HepG2 (cell line): ENCODE measurements around the gene C19orf85. TPM values are rescaled to one million over a fixed set of nuclear protein-coding genes. Genes with fewer than 3 reads are reported as not detected.

ENCODE experiments used
- ATAC-seq: fragments of 200-7000 bp; cut with Tn5 transposase; 3 replicates; pipeline ENCODE4 v1.9.1; 2020; ENCODE audit warnings: mild to moderate bottlenecking, moderate library complexity
- BruUV-seq: library from RNA; stranded (reverse); fragments of 400-500 nt; replicated peaks from 2 replicates; lab custom pipeline; 2021; lab: Mats Ljungman, UMichigan
- CTCF ChIA-PET: fragments of 300-600 bp; formaldehyde crosslinking; extraction: SDS; loops from one replicate; lab custom pipeline; 2021; ENCODE audit warnings: low total read pairs, inconsistent platforms, low intra/inter-chr PET ratio; lab: Yijun Ruan, JAX
- POLR2A ChIA-PET: fragments of 350-600 bp; sonication (Branson Sonifier 250); formaldehyde crosslinking; loops from one replicate; lab custom pipeline; 2020; ENCODE audit warnings: antibody characterized with exemption, inconsistent platforms; lab: Yijun Ruan, JAX
- DNase-seq: peaks from one replicate; pipeline ENCODE4 v3.0.0-alpha.2; 2015; ENCODE audit warnings: low spot score
- FAIRE-seq: peaks from 3 replicates; lab custom pipeline; 2011; peaks lifted over from hg19 to GRCh38; lab: Jason Lieb, UNC
- H2AFZ ChIP-seq: one replicate; pipeline ENCODE4 v1.6.1; 2011; ENCODE audit warnings: low read length, inconsistent platforms
- H3K27ac ChIP-seq: fragments of 300-600 bp; 3 replicates; pipeline ENCODE4 v1.8.0; 2011; ENCODE audit warnings: mixed run types, mild to moderate bottlenecking, mixed read lengths, low read length, inconsistent platforms; ENCODE audit not compliant: insufficient read depth; ENCODE audit errors: extremely low read length
- H3K27me3 ChIP-seq, 2 experiments: fragments of 200-600 bp in 1 of 2; 2 replicates in 1 of 2; 3 replicates in 1 of 2; pipeline versions ENCODE4 v1.6.0 to v1.8.0; 2011; ENCODE audit warnings: low read length in 2 of 2, mild to moderate bottlenecking in 2 of 2, moderate library complexity in 2 of 2, inconsistent platforms in 1 of 2; ENCODE audit not compliant: insufficient read depth in 2 of 2, control insufficient read depth in 1 of 2
- H3K36me3 ChIP-seq, 2 experiments: fragments of 200-600 bp in 1 of 2; replicated peaks in 1 of 2; 2 replicates in 1 of 2; 3 replicates in 1 of 2; pipeline versions ENCODE4 v1.5.1 to v1.8.0; 2011; ENCODE audit warnings: low read length in 2 of 2, inconsistent platforms in 1 of 2; ENCODE audit not compliant: insufficient read depth in 2 of 2, control insufficient read depth in 1 of 2
- H3K4me1 ChIP-seq: 2 replicates; pipeline ENCODE4 v1.5.1; 2012; ENCODE audit warnings: low read length, inconsistent platforms; ENCODE audit not compliant: insufficient read depth
- H3K4me2 ChIP-seq: 2 replicates; pipeline ENCODE4 v1.6.0; 2011; ENCODE audit warnings: low read depth, low read length, inconsistent platforms
- H3K4me3 ChIP-seq, 3 experiments: fragments of 200-600 bp in 1 of 3; sonication (generic), shearing (Covaris generic) in 1 of 3; replicated peaks in 1 of 3; 2 replicates each; pipeline ENCODE4 v1.5.1; 2011 to 2016; ENCODE audit warnings: low read length in 3 of 3, inconsistent platforms in 2 of 3, low read depth in 2 of 3, mild to moderate bottlenecking in 2 of 3, control low read depth in 1 of 3, mixed read lengths in 1 of 3; ENCODE audit not compliant: insufficient read depth in 1 of 3
- H3K79me2 ChIP-seq: one replicate; pipeline ENCODE4 v1.6.1; 2011; ENCODE audit warnings: low read length, inconsistent platforms; ENCODE audit not compliant: insufficient read depth
- H3K9ac ChIP-seq: 2 replicates; pipeline ENCODE4 v1.6.0; 2011; ENCODE audit warnings: mild to moderate bottlenecking, low read depth, low read length, inconsistent platforms; ENCODE audit not compliant: insufficient read depth
- H3K9me3 ChIP-seq: 2 replicates; pipeline ENCODE4 v1.5.1; 2012; ENCODE audit warnings: mild to moderate bottlenecking, low read length
- H4K20me1 ChIP-seq: 2 replicates; pipeline ENCODE4 v1.6.0; 2011; ENCODE audit warnings: inconsistent platforms, mild to moderate bottlenecking, low read length, moderate library complexity; ENCODE audit not compliant: insufficient read depth
- FOXK1 ChIP-seq: sonication (generic); formaldehyde crosslinking; IDR thresholded peaks from 2 replicates; pipeline ENCODE4 v1.4.0; 2020; ENCODE audit warnings: low read depth, missing genetic modification reagents, borderline replicate concordance
- GABPA ChIP-seq, 2 experiments: IDR thresholded peaks; 2 replicates each; pipeline ENCODE4 v1.6.1; 2011 to 2016; ENCODE audit warnings: low read depth in 2 of 2, low read length in 1 of 2, missing biosample characterization in 1 of 2, missing genetic modification characterization in 1 of 2
- HOXD1 ChIP-seq: sonication (generic); formaldehyde crosslinking; IDR thresholded peaks from 2 replicates; pipeline ENCODE4 v1.5.0; 2020; ENCODE audit warnings: missing genetic modification reagents
- MIXL1 ChIP-seq: IDR thresholded peaks from 2 replicates; pipeline ENCODE4 v1.6.1; 2016
- PAWR ChIP-seq: sonication (generic); formaldehyde crosslinking; IDR thresholded peaks from 2 replicates; pipeline ENCODE4 v1.4.0; 2020; ENCODE audit warnings: missing genetic modification reagents, mild to moderate bottlenecking, borderline replicate concordance
- RBFOX2 ChIP-seq: fragments of 200-400 bp; formaldehyde crosslinking; IDR thresholded peaks from 2 replicates; pipeline ENCODE4 v1.6.1; 2017; ENCODE audit warnings: low read depth, mild to moderate bottlenecking, low read length
- SATB2 ChIP-seq: sonication (generic); formaldehyde crosslinking; IDR thresholded peaks from 2 replicates; pipeline ENCODE4 v1.5.0; 2020; ENCODE audit warnings: missing genetic modification reagents
- ZNF383 ChIP-seq: sonication (generic); formaldehyde crosslinking; IDR thresholded peaks from 2 replicates; pipeline ENCODE4 v1.4.0; 2020; ENCODE audit warnings: missing genetic modification reagents, mild to moderate bottlenecking, borderline replicate concordance
- ZNF441 ChIP-seq: sonication (generic); formaldehyde crosslinking; IDR thresholded peaks from 2 replicates; pipeline ENCODE4 v1.7.0; 2021; ENCODE audit warnings: missing genetic modification reagents, borderline replicate concordance
- ZNF446 ChIP-seq: sonication (generic); formaldehyde crosslinking; IDR thresholded peaks from 2 replicates; pipeline ENCODE4 v1.5.0; 2020; ENCODE audit warnings: mild to moderate bottlenecking, missing genetic modification reagents
- ZNF558 ChIP-seq: sonication (generic); formaldehyde crosslinking; IDR thresholded peaks from 2 replicates; pipeline ENCODE4 v1.9.0; 2022; ENCODE audit warnings: mild to moderate bottlenecking, missing genetic modification reagents, borderline replicate concordance
- ZSCAN9 ChIP-seq: IDR thresholded peaks from 2 replicates; pipeline ENCODE4 v1.6.1; 2016; ENCODE audit warnings: borderline replicate concordance
- ZZZ3 ChIP-seq: sonication (generic); formaldehyde crosslinking; IDR thresholded peaks from 2 replicates; pipeline ENCODE4 v1.4.0; 2020; ENCODE audit warnings: missing genetic modification reagents, mild to moderate bottlenecking, borderline replicate concordance
- whole genome bisulfite sequencing: methylation state at CpG from one replicate; pipeline ENCODE4 v1.1.6; 2017; ENCODE audit warnings: low lambda C conversion rate; 5-methylcytosine and 5-hydroxymethylcytosine counted together
- in situ Hi-C: cut with HindIII; loops from 2 replicates; pipeline ENCODE4 v1.10.0; 2017; ENCODE audit warnings: low pct_unique_long_range_greater_than_20kb; ENCODE audit not compliant: extremely low pct_ligation_motif_present
- intact Hi-C: fragments of 100-400 bp; cut with micrococcal nuclease; formaldehyde crosslinking; loops from one replicate; pipeline ENCODE4 v1.10.0; 2022; ENCODE audit not compliant: unreplicated experiment
- polyA plus RNA-seq, 8 experiments: library from polyadenylated mRNA; depleted of rRNA in 3 of 8; stranded (reverse) in 7 of 8; unstranded in 1 of 8; fragments of >200 nt; fragmentation: Illumina TruSeq in 4 of 8; extraction: Trizol in 4 of 8; gene quantifications; 2 replicates each; pipeline versions ENCODE4 v1.2.1 to v1.2.3, GENCODE V29; 2011 to 2016; ENCODE audit warnings: low read depth in 4 of 8, missing spikeins in 1 of 8, mixed read lengths in 1 of 8; ENCODE audit not compliant: insufficient read depth in 1 of 8
- total RNA-seq, 5 experiments: library from RNA; depleted of rRNA; stranded (reverse); fragments of >200 nt; fragmentation: Illumina TruSeq; extraction: Trizol; gene quantifications; 2 replicates each; pipeline ENCODE4 v1.2.3, GENCODE V29; 2016; ENCODE audit warnings: low read depth in 1 of 5
- TF ChIP-seq, protein P1 (sequence below): sonication (generic); formaldehyde crosslinking; IDR thresholded peaks from 2 replicates; pipeline ENCODE4 v1.4.0; 2020; ENCODE audit warnings: missing genetic modification reagents, borderline replicate concordance

The C19orf85 gene
- total and polyA plus RNA-seq, 2 of the 13 experiments (the other 11 are each of a cell fraction or from before 2014, with no cell fraction given), result not detected

DNA sequence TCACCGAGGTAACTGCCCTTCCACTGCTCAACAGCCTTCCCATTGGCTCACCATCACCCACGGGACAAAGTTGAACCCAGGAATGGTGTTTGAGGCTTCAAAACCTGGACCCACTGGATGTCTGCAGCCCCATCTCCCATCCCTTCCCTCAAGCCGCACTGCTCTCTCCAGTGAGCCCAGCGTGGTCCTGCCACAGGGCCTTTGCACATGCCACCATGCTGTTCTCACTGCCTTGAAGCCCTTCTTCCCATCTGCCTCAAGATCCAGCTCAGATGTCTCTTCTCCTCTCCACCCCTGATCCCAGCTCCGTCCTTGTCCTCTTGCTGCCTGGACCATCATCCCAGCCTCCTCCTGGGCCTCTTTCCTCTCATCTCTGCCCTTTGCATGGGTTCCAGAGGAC is 25.5 kb downstream of the C19orf85 start:
- DNase-seq (no peak), FAIRE-seq (no peak), ATAC-seq (no peak)
- no TSS peak for BruUV-seq
- Histone ChIP-seq H3K27me3 (peaks cover 4 to 28% of the 10 kb centered on the region in 2 experiments; a peak in 4 of 5 replicates), H3K79me2 (no peaks in the 10 kb centered on the region), H2AFZ (no peak overlapping the region), H3K9me3 (no peaks in the 10 kb centered on the region), H3K27ac (no peak overlapping the region), H3K4me3 (no peak overlapping the region), H3K4me2 (no peak overlapping the region), H3K4me1 (no peaks in the 10 kb centered on the region), H3K36me3 (no peaks in the 10 kb centered on the region), H3K9ac (no peak overlapping the region), H4K20me1 (peaks cover 4% of the 10 kb centered on the region; the same call in 1 of the 2 replicates)
- no peak for TF ChIP-seq MIXL1 (CRISPR knock-in tag)
- no peak for TF ChIP-seq RBFOX2
- TF ChIP-seq ZZZ3 (CRISPR knock-in tag), result no peak
- intact Hi-C loops, result no loop called here
- in situ Hi-C loops, result no loop called here
- CTCF ChIA-PET, result no interaction called here
- 0% methylated on average over 5 of the region's 5 CpGs for WGBS
- POLR2A ChIA-PET, result no interaction called here

DNA sequence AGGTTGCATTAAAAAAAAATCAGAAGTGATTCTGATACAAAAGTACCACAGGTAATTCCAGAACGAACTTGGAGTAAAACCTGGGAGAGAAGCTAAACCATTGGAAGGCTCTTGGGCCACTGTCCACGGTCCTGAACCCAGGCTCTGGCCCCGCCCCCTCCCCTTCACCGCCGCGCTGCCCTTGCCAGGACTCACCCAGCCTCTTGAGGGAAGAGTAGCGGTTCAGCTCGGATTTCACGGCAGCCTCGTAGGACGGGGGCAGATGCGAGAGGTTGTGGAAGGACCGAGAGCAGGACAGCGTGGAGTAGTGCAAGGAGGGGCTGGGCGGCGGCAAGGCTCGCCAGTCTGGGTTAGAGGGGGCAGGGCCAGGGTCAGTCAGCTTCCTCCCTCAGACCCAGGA is 27.1 kb downstream of the C19orf85 start:
- H3K36me3 ChIP-seq, result no peaks in the 10 kb centered on the region
- H3K27ac ChIP-seq, result no peak overlapping the region
- H2AFZ ChIP-seq, result no peak overlapping the region
- peaks cover 4% of the 10 kb centered on the region; the same call in 1 of the 2 replicates for H4K20me1 ChIP-seq
- DNase-seq, result peak; percentile 46
- intact Hi-C loops, result no loop called here
- ChIA-PET POLR2A (interaction anchor here (1.0 to 1.2 kb wide), 3 partner anchors 23 to 30 kb away, joined by 3 to 8 read pairs (median 5); partner anchors contain the start of genes ISOC2 and UBE2S), CTCF (no interaction called here)
- no peak overlapping the region for H3K9ac ChIP-seq
- no peak overlapping the region for H3K4me2 ChIP-seq
- no peaks in the 10 kb centered on the region for H3K9me3 ChIP-seq
- ATAC-seq, result peak; percentile 79
- peaks cover 5 to 21% of the 10 kb centered on the region in 2 experiments; a peak in 4 of 5 replicates for H3K27me3 ChIP-seq
- H3K79me2 ChIP-seq, result no peaks in the 10 kb centered on the region
- BruUV-seq, result no TSS peak
- no peak overlapping the region for H3K4me3 ChIP-seq
- no peaks in the 10 kb centered on the region for H3K4me1 ChIP-seq
- peak; percentile 40 for FAIRE-seq
- in situ Hi-C loops, result no loop called here
- 4% methylated on average over 7 of the region's 17 CpGs for WGBS
- peak; percentile 90 for TF ChIP-seq ZNF446 (CRISPR knock-in tag)
- TF ChIP-seq ZNF441 (CRISPR knock-in tag), result peak; percentile 69; the same call in 1 of the 2 replicates
- no peak for TF ChIP-seq GABPA (IDR thresholded peaks at IDR 0.05; ENCODE audit: low read depth, low read length)
- no peak for TF ChIP-seq GABPA (CRISPR knock-in tag; IDR thresholded peaks at IDR 0.05; ENCODE audit: low read depth)
- peak; percentile 95 for TF ChIP-seq ZSCAN9 (CRISPR knock-in tag)
- no peak for TF ChIP-seq ZNF383
- TF ChIP-seq, protein P1, sequence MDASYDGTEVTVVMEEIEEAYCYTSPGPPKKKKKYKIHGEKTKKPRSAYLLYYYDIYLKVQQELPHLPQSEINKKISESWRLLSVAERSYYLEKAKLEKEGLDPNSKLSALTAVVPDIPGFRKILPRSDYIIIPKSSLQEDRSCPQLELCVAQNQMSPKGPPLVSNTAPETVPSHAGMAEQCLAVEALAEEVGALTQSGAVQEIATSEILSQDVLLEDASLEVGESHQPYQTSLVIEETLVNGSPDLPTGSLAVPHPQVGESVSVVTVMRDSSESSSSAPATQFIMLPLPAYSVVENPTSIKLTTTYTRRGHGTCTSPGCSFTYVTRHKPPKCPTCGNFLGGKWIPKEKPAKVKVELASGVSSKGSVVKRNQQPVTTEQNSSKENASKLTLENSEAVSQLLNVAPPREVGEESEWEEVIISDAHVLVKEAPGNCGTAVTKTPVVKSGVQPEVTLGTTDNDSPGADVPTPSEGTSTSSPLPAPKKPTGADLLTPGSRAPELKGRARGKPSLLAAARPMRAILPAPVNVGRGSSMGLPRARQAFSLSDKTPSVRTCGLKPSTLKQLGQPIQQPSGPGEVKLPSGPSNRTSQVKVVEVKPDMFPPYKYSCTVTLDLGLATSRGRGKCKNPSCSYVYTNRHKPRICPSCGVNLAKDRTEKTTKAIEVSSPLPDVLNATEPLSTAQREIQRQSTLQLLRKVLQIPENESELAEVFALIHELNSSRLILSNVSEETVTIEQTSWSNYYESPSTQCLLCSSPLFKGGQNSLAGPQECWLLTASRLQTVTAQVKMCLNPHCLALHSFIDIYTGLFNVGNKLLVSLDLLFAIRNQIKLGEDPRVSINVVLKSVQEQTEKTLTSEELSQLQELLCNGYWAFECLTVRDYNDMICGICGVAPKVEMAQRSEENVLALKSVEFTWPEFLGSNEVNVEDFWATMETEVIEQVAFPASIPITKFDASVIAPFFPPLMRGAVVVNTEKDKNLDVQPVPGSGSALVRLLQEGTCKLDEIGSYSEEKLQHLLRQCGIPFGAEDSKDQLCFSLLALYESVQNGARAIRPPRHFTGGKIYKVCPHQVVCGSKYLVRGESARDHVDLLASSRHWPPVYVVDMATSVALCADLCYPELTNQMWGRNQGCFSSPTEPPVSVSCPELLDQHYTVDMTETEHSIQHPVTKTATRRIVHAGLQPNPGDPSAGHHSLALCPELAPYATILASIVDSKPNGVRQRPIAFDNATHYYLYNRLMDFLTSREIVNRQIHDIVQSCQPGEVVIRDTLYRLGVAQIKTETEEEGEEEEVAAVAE, result peak; percentile 84
- TF ChIP-seq HOXD1 (CRISPR knock-in tag), result 0 out of 2 replicates have a peak, but pooled peaks have one; percentile 40
- TF ChIP-seq PAWR (CRISPR knock-in tag), result no peak
- TF ChIP-seq ZNF558 (CRISPR knock-in tag), result peak; percentile 63; the same call in 1 of the 2 replicates
- 0 out of 2 replicates have a peak, but pooled peaks have one; percentile 62 for TF ChIP-seq SATB2 (CRISPR knock-in tag)
- TF ChIP-seq FOXK1 (CRISPR knock-in tag), result no peak
